Mucosa of rectum (tissue), 2 donors: ENCODE measurements around the gene ARIH1.

ENCODE experiments used
- H3K27ac ChIP-seq, 2 donors: one replicate each; pipeline ENCODE4 v1.7.0; 2013; ENCODE audit warnings: inconsistent platforms in 2 of 2, low read depth in 2 of 2, low read length in 2 of 2
- H3K27me3 ChIP-seq, 2 donors: one replicate each; pipeline ENCODE4 v1.7.0; 2013; ENCODE audit warnings: low read length in 2 of 2; ENCODE audit not compliant: control insufficient read depth in 2 of 2, insufficient read depth in 2 of 2
- H3K36me3 ChIP-seq, 2 donors: one replicate each; pipeline ENCODE4 v1.7.0; 2013; ENCODE audit warnings: low read length in 2 of 2; ENCODE audit not compliant: control insufficient read depth in 2 of 2, insufficient read depth in 2 of 2
- H3K4me1 ChIP-seq, 2 donors: one replicate each; pipeline ENCODE4 v1.7.0; 2013; ENCODE audit warnings: low read length in 2 of 2, mild to moderate bottlenecking in 1 of 2; ENCODE audit not compliant: control insufficient read depth in 2 of 2, insufficient read depth in 2 of 2
- H3K4me3 ChIP-seq, 2 donors: one replicate each; pipeline ENCODE4 v1.7.0; 2013; ENCODE audit warnings: low read length in 2 of 2
- H3K9ac ChIP-seq, 2 donors: one replicate each; pipeline ENCODE4 v1.7.0; 2013; ENCODE audit warnings: low read length in 2 of 2, low read depth in 1 of 2, mild to moderate bottlenecking in 1 of 2
- H3K9me3 ChIP-seq, 2 donors: one replicate each; pipeline ENCODE4 v1.7.0; 2013; ENCODE audit warnings: low read length in 2 of 2; ENCODE audit not compliant: control insufficient read depth in 2 of 2
- donor health status: healthy.
- donor health status: Normal muscosa, but diverticular disease.

ARIH1 gene

DNA sequence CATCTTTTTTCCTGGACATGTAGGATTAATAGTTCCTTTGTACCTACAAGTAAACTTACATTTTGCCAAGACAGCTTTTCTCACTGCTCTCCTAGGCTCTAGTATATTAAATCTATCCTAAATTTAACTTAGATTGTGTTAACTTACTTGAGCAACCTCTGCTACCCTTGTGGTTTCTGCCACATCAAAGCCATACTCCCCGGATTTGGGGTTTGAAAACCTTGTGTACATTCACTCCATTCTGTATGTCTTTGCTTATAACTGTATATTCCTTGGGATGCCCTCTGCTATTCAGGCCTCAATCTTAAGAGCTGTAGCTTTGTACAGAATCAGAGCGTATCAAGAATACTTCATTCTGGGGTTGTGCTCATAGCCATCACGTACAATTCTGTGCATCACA lies 60.4 kb downstream of the ARIH1 start:
- Histone ChIP-seq H3K4me3 (no peak overlapping the region), H3K9ac (no peak overlapping the region), H3K27ac (no peak overlapping the region), H3K36me3 (peaks cover 0 to 4% of the 10 kb centered on the region in 2 donors), H3K9me3 (no peaks in the 10 kb centered on the region), H3K4me1 (no peaks in the 10 kb centered on the region), H3K27me3 (no peaks in the 10 kb centered on the region)

DNA sequence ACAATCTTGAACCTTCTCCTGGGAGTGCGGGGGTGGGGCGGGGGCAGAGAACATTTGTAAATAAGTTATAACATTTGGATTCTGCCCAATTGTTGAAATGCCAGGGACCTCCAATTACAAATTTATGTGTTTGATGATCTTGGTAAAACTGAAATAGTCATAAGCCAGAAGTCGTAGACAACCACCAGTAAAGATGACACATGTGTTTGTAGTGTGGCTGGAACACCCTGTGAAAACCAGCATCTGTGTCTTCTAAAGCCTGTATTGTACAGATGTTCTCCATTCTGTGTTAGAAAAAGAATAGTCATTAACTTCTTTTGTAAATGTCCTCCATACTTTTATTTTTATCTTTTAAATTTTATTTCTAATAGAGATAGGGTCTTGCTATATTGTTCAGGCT lies 61.8 kb downstream of the ARIH1 start:
- Histone ChIP-seq H3K9me3 (no peaks in the 10 kb centered on the region), H3K4me3 (no peak overlapping the region), H3K27ac (no peak overlapping the region), H3K9ac (no peak overlapping the region), H3K27me3 (no peaks in the 10 kb centered on the region), H3K36me3 (peaks cover 0 to 4% of the 10 kb centered on the region in 2 donors), H3K4me1 (no peaks in the 10 kb centered on the region)

DNA sequence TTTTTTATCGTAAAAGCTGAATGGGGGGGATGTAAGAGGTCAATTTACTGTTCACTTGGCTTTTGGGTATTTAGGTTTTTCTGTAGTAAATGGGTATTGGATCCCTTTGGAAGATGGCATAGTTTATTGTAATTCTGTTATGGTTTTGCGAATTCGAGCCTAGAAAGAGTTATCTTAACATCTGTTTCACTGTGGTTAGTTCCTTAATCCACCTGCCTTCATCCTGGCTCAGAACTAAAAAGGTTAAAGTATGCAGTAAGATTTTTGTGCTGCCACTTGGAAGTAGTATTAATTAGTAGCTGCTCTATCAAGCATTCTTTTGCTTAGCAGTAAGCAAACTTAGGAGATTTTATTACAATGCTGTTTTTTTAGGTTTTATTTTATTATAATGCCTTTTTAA lies 62.4 kb downstream of the ARIH1 start:
- Histone ChIP-seq H3K9ac (no peak overlapping the region), H3K4me1 (no peaks in the 10 kb centered on the region), H3K4me3 (no peak overlapping the region), H3K9me3 (no peaks in the 10 kb centered on the region), H3K27ac (no peak overlapping the region), H3K27me3 (no peaks in the 10 kb centered on the region), H3K36me3 (peaks cover 0 to 4% of the 10 kb centered on the region in 2 donors)

DNA sequence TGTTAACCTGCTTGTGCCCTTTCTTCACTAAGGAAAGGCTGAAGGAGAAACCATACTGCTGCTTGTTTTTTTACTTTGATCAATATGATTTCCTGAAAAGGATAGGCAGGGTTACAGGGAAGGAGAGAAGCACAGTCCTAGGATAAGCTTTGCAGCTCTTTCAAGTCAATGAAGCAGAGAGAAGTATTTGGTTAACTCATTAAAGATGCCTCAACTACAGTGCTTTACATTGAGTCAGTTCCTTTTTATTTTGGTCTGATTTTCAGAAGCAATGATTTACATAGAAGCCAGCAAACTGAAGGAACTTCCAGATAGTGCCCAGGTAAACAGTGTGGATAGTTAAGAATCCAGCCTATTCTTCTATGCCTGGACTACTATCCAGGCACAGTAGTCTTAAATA lies 64.8 kb downstream of the ARIH1 start:
- H3K9ac ChIP-seq, result no peak overlapping the region
- no peaks in the 10 kb centered on the region for H3K9me3 ChIP-seq
- H3K4me3 ChIP-seq, result no peak overlapping the region
- no peak overlapping the region for H3K27ac ChIP-seq
- no peaks in the 10 kb centered on the region for H3K4me1 ChIP-seq
- H3K36me3 ChIP-seq, result no peaks in the 10 kb centered on the region
- H3K27me3 ChIP-seq, result no peaks in the 10 kb centered on the region

DNA sequence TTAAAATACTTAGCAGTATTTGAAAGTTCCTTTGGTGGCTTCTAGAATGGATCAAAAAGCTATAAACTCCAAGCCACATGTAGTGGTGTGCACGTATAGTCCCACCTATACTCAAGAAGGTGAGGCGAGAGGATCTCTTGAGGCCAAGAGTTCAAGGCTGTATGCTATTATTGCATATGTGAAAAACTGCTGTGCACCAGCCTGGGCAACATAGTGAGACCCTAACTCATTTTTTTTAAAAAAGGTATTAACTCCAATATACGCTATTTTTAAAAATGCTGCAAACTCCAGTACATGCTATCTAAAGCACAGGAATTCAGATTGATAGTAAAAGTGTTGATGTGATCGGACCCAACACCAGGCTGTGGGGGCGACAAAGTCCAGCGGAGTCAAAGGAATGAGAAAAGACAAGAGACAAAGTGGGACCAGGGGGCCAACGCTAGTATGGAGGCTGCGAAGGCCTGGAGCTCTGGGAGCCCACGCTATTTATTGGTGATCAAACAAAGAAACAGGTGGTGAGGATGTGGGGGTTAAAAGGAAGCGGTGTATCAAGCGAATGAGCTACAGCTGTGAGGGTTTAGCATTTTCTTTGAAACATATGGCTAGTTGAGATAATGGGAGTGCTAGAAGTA lies 66.6 kb downstream of the ARIH1 start:
- no peaks in the 10 kb centered on the region for H3K9me3 ChIP-seq
- H3K4me3 ChIP-seq, result no peak overlapping the region
- H3K27me3 ChIP-seq, result no peaks in the 10 kb centered on the region
- H3K27ac ChIP-seq, result no peak overlapping the region
- no peak overlapping the region for H3K9ac ChIP-seq
- H3K4me1 ChIP-seq, result no peaks in the 10 kb centered on the region
- peaks cover 4 to 7% of the 10 kb centered on the region in 2 donors for H3K36me3 ChIP-seq

DNA sequence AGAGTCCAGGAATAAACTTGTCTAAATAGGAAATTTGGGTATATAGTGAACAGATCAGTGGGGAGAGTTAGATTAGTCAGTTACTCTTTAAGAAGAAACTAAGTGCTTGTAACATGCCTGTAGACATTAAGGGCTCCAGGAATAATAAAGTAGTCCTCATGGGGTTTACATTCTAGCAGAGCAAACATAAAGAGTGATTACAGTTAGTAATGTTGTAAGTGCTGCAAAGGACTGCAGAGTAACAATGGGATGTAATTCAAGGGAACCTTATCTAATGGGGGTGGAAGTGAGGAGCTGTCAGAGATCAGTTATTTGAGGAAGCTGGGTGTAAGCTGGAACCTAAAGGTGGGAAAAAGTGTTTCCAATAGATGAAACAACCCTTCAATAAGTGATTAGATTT lies 67.5 kb downstream of the ARIH1 start:
- Histone ChIP-seq H3K27me3 (no peaks in the 10 kb centered on the region), H3K9ac (no peak overlapping the region), H3K36me3 (peaks cover 4 to 13% of the 10 kb centered on the region in 2 donors), H3K9me3 (no peaks in the 10 kb centered on the region), H3K27ac (no peak overlapping the region), H3K4me3 (no peak overlapping the region), H3K4me1 (no peaks in the 10 kb centered on the region)

DNA sequence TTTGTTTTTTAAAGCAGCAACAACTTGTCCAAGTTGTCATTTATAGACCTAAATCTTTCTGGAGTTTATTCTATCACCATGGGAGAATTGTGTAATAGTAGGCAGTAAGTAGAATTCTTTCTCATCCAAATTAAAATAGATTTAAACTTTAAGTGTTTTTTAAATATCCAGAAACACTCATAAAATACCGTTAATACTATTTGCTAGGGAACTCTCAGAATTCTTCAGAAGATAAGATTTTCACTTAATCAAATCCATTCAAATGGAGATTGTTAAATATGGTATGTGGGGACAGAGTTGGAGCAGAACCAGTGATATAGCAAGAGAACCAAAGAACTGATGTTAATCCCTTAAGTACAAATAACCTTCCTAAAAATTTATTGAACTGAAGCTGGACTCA lies 71.0 kb downstream of the ARIH1 start:
- Histone ChIP-seq H3K36me3 (peaks cover 8 to 16% of the 10 kb centered on the region in 2 donors), H3K4me3 (no peak overlapping the region), H3K9ac (no peak overlapping the region), H3K9me3 (no peaks in the 10 kb centered on the region), H3K27me3 (no peaks in the 10 kb centered on the region), H3K4me1 (no peaks in the 10 kb centered on the region), H3K27ac (no peak overlapping the region)

DNA sequence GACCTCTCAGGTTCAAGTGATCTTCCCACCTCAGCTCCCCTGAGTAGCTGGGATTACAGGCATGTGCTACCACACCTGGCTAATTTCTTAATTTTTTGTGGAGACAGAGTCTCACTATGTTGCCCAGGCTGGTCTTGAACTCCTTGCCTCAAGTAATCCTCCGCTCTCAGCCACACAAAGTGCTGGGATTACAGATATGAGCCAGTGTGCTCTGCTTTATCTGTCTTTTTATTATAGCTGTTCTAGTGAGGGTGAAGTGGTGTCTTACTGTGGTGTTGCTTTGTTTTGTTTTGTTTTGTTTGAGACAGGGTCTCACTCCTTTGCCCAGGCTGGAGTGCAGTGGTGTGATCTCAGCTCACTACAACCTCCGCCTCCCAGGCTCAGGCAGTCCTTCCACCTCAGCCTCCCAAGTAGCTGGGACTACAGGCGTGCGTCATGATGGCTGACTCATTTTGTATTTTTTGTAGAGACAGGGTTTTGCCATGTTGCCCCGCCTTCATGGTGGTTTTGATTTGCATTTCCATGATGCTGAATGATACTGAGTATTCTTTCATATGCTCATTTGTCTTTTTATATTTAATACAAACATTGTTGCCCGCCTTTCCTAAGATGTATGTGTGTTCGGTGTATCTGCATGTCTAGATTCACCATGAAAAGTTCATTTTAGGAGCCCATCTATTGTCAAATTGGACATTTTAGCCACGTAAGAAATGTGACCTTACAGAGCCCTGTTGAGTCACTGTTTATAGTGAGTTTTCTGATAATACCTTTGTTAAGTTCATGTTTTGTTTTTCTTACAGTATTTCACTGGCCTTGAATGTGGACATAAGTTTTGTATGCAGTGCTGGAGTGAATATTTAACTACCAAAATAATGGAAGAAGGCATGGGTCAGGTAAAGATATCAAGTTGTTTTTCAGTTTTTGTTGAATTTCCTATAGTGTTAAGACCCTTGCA lies 80.6 kb downstream of the ARIH1 start:
- H3K4me1 ChIP-seq, result no peaks in the 10 kb centered on the region
- no peaks in the 10 kb centered on the region for H3K27me3 ChIP-seq
- H3K9ac ChIP-seq, result no peak overlapping the region
- no peak overlapping the region for H3K4me3 ChIP-seq
- H3K36me3 ChIP-seq, result peaks cover 5 to 28% of the 10 kb centered on the region in 2 donors
- H3K9me3 ChIP-seq, result no peaks in the 10 kb centered on the region
- no peak overlapping the region for H3K27ac ChIP-seq

DNA sequence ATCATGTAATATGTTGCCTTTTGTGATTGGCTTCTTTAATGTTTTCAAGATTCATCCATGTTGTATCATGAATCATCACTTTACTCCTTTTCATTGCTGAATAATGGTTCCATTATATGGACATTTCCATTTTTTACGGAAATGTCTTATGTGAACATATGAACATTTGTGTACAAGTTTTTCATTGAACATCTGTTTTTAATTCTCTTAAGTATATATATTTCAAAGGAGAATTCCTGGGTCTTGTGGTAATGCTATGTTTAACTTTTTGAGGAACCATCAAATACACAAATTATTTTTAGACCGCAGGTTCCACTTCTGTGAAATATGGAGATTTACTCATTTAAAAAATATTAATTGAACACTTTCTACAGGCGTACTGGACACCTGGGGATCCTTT lies 85.7 kb downstream of the ARIH1 start:
- Histone ChIP-seq H3K4me3 (no peak overlapping the region), H3K27ac (no peak overlapping the region), H3K9ac (no peak overlapping the region), H3K4me1 (no peaks in the 10 kb centered on the region), H3K27me3 (no peaks in the 10 kb centered on the region), H3K36me3 (peaks cover 20 to 41% of the 10 kb centered on the region in 2 donors), H3K9me3 (no peaks in the 10 kb centered on the region)

DNA sequence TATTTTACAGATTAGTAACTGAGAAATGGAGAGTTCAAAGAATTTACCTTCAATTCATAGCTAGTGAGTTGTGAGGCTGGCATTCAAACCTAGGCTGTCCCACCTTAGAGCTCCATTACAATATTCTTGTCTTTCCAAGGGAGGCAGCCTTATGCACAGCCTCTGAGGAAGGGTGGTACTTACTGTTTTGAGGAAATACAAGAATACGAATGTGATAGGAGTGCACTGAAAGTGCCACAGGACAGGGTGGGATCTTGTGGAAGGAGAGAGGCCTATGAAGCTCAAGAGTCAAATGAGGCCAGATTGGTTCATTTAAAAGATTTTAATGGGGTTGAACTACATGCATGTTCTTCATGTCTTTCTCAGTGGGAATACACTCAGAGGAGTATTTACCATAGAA lies 86.3 kb downstream of the ARIH1 start:
- H3K27me3 ChIP-seq, result no peaks in the 10 kb centered on the region
- no peak overlapping the region for H3K4me3 ChIP-seq
- H3K4me1 ChIP-seq, result no peaks in the 10 kb centered on the region
- no peak overlapping the region for H3K9ac ChIP-seq
- no peak overlapping the region for H3K27ac ChIP-seq
- H3K36me3 ChIP-seq, result peaks cover 17 to 41% of the 10 kb centered on the region in 2 donors
- no peaks in the 10 kb centered on the region for H3K9me3 ChIP-seq
